Trophoblast cell (in vitro differentiated cells and primary cell): ENCODE measurements around the gene RPS17.

Experiments
- DNase-seq, 2 donors: peaks; one replicate each; pipeline ENCODE4 v3.0.0-alpha.2; 2016
- H2AFZ ChIP-seq: 2 replicates; pipeline ENCODE4 v1.6.1; 2013; ENCODE audit warnings: low read length, moderate library complexity, mild to moderate bottlenecking; ENCODE audit not compliant: insufficient read depth, poor library complexity
- H2AK5ac ChIP-seq: 2 replicates; pipeline ENCODE4 v1.6.1; 2013; ENCODE audit warnings: mild to moderate bottlenecking, low read length
- H2BK120ac ChIP-seq: 2 replicates; pipeline ENCODE4 v1.6.1; 2013; ENCODE audit warnings: low read length, mild to moderate bottlenecking, moderate library complexity; ENCODE audit not compliant: insufficient read depth, poor library complexity
- H2BK12ac ChIP-seq: 2 replicates; pipeline ENCODE4 v1.6.1; 2013; ENCODE audit warnings: mild to moderate bottlenecking, low read length, moderate library complexity
- H2BK5ac ChIP-seq: 2 replicates; pipeline ENCODE4 v1.6.1; 2013; ENCODE audit warnings: low read length, low read depth, moderate library complexity, mild to moderate bottlenecking; ENCODE audit not compliant: poor library complexity
- H3K14ac ChIP-seq: 2 replicates; pipeline ENCODE4 v1.6.1; 2013; ENCODE audit warnings: mild to moderate bottlenecking, low read length
- H3K18ac ChIP-seq: 2 replicates; pipeline ENCODE4 v1.6.1; 2013; ENCODE audit warnings: mild to moderate bottlenecking, low read length
- H3K23ac ChIP-seq: 2 replicates; pipeline ENCODE4 v1.6.1; 2013; ENCODE audit warnings: low read length
- H3K27ac ChIP-seq: 2 replicates; pipeline ENCODE4 v1.5.1; 2013; ENCODE audit warnings: low read depth, mild to moderate bottlenecking, inconsistent platforms, low read length, moderate library complexity
- H3K27me3 ChIP-seq: 2 replicates; pipeline ENCODE4 v1.6.1; 2013; ENCODE audit warnings: inconsistent platforms, mild to moderate bottlenecking, low read length, moderate library complexity; ENCODE audit not compliant: insufficient read depth
- H3K36me3 ChIP-seq, 2 experiments: 1 replicate in 1 of 2; 2 replicates in 1 of 2; pipeline ENCODE4 v1.6.1; 2013; ENCODE audit warnings: low read length in 2 of 2, mild to moderate bottlenecking in 2 of 2, moderate library complexity in 1 of 2; ENCODE audit not compliant: insufficient read depth in 2 of 2, control insufficient read depth in 1 of 2
- H3K4ac ChIP-seq: 2 replicates; pipeline ENCODE4 v1.6.1; 2013; ENCODE audit warnings: low read depth, mild to moderate bottlenecking, low read length, moderate library complexity
- H3K4me1 ChIP-seq, 2 experiments: 1 replicate in 1 of 2; 2 replicates in 1 of 2; pipeline ENCODE4 v1.6.1; 2013; ENCODE audit warnings: low read length in 2 of 2, mild to moderate bottlenecking in 2 of 2, moderate library complexity in 1 of 2; ENCODE audit not compliant: insufficient read depth in 2 of 2, control insufficient read depth in 1 of 2
- H3K4me2 ChIP-seq: 2 replicates; pipeline ENCODE4 v1.6.1; 2013; ENCODE audit warnings: inconsistent platforms, mild to moderate bottlenecking, low read length, moderate library complexity
- H3K4me3 ChIP-seq: 2 replicates; pipeline ENCODE4 v1.5.1; 2013; ENCODE audit warnings: mild to moderate bottlenecking, low read depth, low read length, inconsistent platforms
- H3K79me1 ChIP-seq: one replicate; pipeline ENCODE4 v1.6.1; 2013; ENCODE audit warnings: low read length
- H3K79me2 ChIP-seq: 2 replicates; pipeline ENCODE4 v1.6.1; 2013; ENCODE audit warnings: low read length, mild to moderate bottlenecking; ENCODE audit not compliant: control insufficient read depth, insufficient read depth, poor library complexity
- H3K9ac ChIP-seq: 2 replicates; pipeline ENCODE4 v1.6.1; 2013; ENCODE audit warnings: mild to moderate bottlenecking, low read length
- H3K9me3 ChIP-seq: 2 replicates; pipeline ENCODE4 v1.6.1; 2013; ENCODE audit warnings: low read depth, mild to moderate bottlenecking, control low read depth, inconsistent platforms, low read length; ENCODE audit not compliant: insufficient read depth
- H4K12ac ChIP-seq: 2 replicates; pipeline ENCODE4 v1.6.1; 2013; ENCODE audit warnings: low read depth, mild to moderate bottlenecking, low read length, moderate library complexity
- H4K8ac ChIP-seq: 2 replicates; pipeline ENCODE4 v1.6.1; 2013; ENCODE audit warnings: low read depth, mild to moderate bottlenecking, low read length, moderate library complexity
- H4K91ac ChIP-seq: one replicate; pipeline ENCODE4 v1.6.1; 2013; ENCODE audit warnings: low read depth, mild to moderate bottlenecking, low read length, moderate library complexity
- WGBS: extraction: QIAGEN DNeasy Blood & Tissue Kit; methylation state at CpG from one replicate; pipeline ENCODE4 v1.1.7; 2013; ENCODE audit warnings: missing lambda C conversion rate; ENCODE audit not compliant: insufficient read length, insufficient coverage; ENCODE audit errors: extremely low coverage; 5-methylcytosine and 5-hydroxymethylcytosine counted together

RPS17 gene

DNA sequence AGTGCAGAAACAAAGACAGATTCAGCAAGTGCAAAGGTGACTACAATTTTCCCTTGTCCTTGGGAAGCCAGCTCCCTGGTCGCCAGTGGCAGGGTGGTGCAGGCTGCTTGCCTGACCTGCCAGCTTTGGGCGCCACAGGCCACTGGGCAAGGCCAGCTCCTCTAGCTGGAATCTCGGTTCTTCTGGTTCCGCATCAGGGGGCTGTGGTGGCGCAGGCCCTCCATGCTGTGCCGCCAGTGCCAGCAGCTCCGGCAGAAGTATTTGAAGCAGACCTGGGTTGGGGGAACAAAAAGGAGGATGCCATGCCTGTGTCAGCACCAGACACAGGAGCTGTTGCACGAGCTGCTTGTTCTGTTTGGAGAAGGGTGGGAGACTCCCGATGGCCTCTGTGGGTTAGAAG lies 4.2 kb upstream of the RPS17 start:
- Histone ChIP-seq H3K9me3 (peaks cover 5% of the 10 kb centered on the region), H4K91ac (no peak overlapping the region), H4K12ac (no peak overlapping the region), H2AK5ac (no peak overlapping the region), H3K79me2 (peaks cover 12% of the 10 kb centered on the region), H3K18ac (no peak overlapping the region), H2BK120ac (no peak overlapping the region), H3K23ac (no peak overlapping the region), H3K4me1 (peaks cover 4 to 9% of the 10 kb centered on the region in 2 experiments), H4K8ac (no peak overlapping the region), H3K27ac (no peak overlapping the region), H3K4me3 (no peak overlapping the region), H3K79me1 (peaks cover 14% of the 10 kb centered on the region), H3K36me3 (no peaks in the 10 kb centered on the region), H3K9ac (no peak overlapping the region), H2AFZ (no peak overlapping the region), H3K14ac (no peak overlapping the region), H3K4me2 (no peak overlapping the region), H3K27me3 (no peaks in the 10 kb centered on the region), H3K4ac (no peak overlapping the region), H2BK12ac (no peak overlapping the region), H2BK5ac (no peak overlapping the region)
- no peak for DNase-seq
- WGBS, result no CpG with 5 or more reads among the region's 9 CpGs

DNA sequence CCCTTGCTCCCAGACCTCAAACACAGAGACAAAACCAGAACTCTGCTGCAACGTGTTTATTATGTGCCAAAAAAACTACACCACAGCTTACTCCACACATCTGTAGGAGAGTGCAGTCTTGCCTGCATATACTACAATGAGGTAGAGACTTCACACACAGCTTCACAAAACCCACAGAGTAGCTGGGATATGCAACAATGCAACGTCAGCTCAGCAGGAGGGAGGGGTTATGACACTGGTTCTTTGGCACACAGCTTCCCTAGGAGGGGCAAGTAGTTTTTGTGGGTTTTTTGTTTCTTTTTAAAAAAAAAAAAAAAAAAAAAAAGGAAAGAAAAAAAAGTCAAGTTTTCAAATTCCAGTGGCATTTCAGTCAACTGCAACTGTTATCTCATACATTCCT lies 2.9 kb upstream of the RPS17 start:
- H3K36me3 ChIP-seq, result peaks cover 2 to 8% of the 10 kb centered on the region in 2 experiments
- no peak overlapping the region for H4K91ac ChIP-seq
- no peak overlapping the region for H2BK120ac ChIP-seq
- no peak overlapping the region for H2BK12ac ChIP-seq
- peaks cover 4% of the 10 kb centered on the region in 2 experiments for H3K4me1 ChIP-seq
- no peak overlapping the region for H3K18ac ChIP-seq
- no peak overlapping the region for H3K9ac ChIP-seq
- no peak for DNase-seq
- H3K23ac ChIP-seq, result no peak overlapping the region
- no peak overlapping the region for H2AK5ac ChIP-seq
- no peak overlapping the region for H2AFZ ChIP-seq
- H3K4me3 ChIP-seq, result no peak overlapping the region
- H3K79me2 ChIP-seq, result peaks cover 15% of the 10 kb centered on the region
- no peak overlapping the region for H4K12ac ChIP-seq
- H3K27me3 ChIP-seq, result no peaks in the 10 kb centered on the region
- H2BK5ac ChIP-seq, result no peak overlapping the region
- no peak overlapping the region for H3K4me2 ChIP-seq
- WGBS, result no CpG with 5 or more reads among the region's 2 CpGs
- no peak overlapping the region for H4K8ac ChIP-seq
- H3K14ac ChIP-seq, result no peak overlapping the region
- H3K9me3 ChIP-seq, result peaks cover 5% of the 10 kb centered on the region
- H3K27ac ChIP-seq, result no peak overlapping the region
- peaks cover 14% of the 10 kb centered on the region for H3K79me1 ChIP-seq
- no peak overlapping the region for H3K4ac ChIP-seq

DNA sequence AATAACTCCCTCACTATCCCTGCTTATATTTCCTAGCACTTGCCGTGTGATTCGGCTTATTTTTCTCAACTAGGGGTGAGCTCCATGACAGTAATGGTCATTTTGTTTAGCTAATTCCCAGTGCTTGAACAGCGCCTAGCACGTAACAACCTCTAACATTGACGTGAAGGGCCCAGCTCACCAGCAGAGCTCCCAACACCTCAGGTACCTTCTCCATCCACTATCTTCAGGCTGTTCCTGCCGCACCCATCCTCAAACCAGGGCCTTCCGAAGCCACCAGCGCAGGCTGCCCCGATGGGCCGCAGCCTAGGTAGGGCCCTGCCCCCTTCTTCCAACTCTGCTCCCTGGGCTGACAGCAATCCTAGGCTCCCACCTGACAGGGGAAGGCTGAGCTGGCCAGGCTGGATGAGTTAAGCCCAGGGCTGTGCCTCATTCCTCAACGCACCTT lies 751 bp upstream of the RPS17 start:
- H4K8ac ChIP-seq, result peak overlapping the region; percentile 78
- H2BK5ac ChIP-seq, result peak overlapping the region; percentile 28
- H3K27me3 ChIP-seq, result no peaks in the 10 kb centered on the region
- peak overlapping the region; percentile 79 for H3K18ac ChIP-seq
- H4K12ac ChIP-seq, result peak overlapping the region; percentile 45
- H3K4ac ChIP-seq, result peak overlapping the region; percentile 49
- H2AK5ac ChIP-seq, result peak overlapping the region; percentile 97
- H3K9me3 ChIP-seq, result peaks cover 5% of the 10 kb centered on the region
- H4K91ac ChIP-seq, result peak overlapping the region; percentile 74
- no CpG with 5 or more reads among the region's 11 CpGs for WGBS
- DNase-seq, result no peak
- H3K27ac ChIP-seq, result peak overlapping the region; percentile 40
- H3K9ac ChIP-seq, result peak overlapping the region; percentile 68
- peak overlapping the region; percentile 66 for H3K4me2 ChIP-seq
- H3K4me3 ChIP-seq, result peak overlapping the region; percentile 85
- peak overlapping the region; percentile 68 for H2AFZ ChIP-seq
- H3K14ac ChIP-seq, result peak overlapping the region; percentile 56
- H3K4me1 ChIP-seq, result peaks cover 4 to 7% of the 10 kb centered on the region in 2 experiments
- peaks cover 16 to 30% of the 10 kb centered on the region in 2 experiments for H3K36me3 ChIP-seq
- peaks cover 15% of the 10 kb centered on the region for H3K79me2 ChIP-seq
- H2BK12ac ChIP-seq, result no peak overlapping the region
- H3K23ac ChIP-seq, result no peak overlapping the region
- peak overlapping the region; percentile 34 for H2BK120ac ChIP-seq
- H3K79me1 ChIP-seq, result peaks cover 14% of the 10 kb centered on the region

DNA sequence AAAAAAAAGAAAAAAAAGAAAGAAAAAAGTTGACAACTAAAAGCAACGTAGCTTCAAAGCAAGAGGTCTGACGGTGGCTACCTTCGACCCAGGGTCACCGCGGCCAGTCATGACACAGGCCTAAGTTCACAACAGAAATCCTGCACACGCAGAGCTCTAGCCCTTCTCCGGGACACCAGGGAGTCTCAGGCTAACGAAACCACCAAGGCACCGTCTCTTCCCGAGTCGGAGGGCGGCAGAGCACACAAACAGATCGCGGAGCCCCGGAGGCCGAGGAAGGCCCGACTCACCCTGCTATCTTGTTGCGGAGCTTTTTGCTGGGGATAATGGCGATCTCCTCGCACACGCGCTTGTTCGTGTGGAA lies 584 bp downstream of the RPS17 start:
- Histone ChIP-seq H3K4me3 (peak overlapping the region; percentile 89), H2AK5ac (no peak overlapping the region), H3K18ac (peak overlapping the region; percentile 68), H2BK5ac (peak overlapping the region; percentile 33), H4K91ac (peak overlapping the region; percentile 77), H3K23ac (peak overlapping the region; percentile 5), H3K9me3 (peaks cover 5% of the 10 kb centered on the region), H3K4ac (peak overlapping the region; percentile 98), H4K12ac (no peak overlapping the region), H3K9ac (peak overlapping the region; percentile 99), H3K4me1 (peaks cover 4 to 7% of the 10 kb centered on the region in 2 experiments), H2AFZ (peak overlapping the region; percentile 23), H3K27ac (peak overlapping the region; percentile 58), H3K27me3 (no peaks in the 10 kb centered on the region), H3K4me2 (peak overlapping the region; percentile 72), H2BK12ac (no peak overlapping the region), H3K79me1 (peaks cover 14% of the 10 kb centered on the region), H2BK120ac (peak overlapping the region; percentile 2), H3K36me3 (peaks cover 22 to 35% of the 10 kb centered on the region in 2 experiments), H3K14ac (peak overlapping the region; percentile 13), H3K79me2 (peaks cover 15% of the 10 kb centered on the region), H4K8ac (peak overlapping the region; percentile 85)
- DNase-seq, result peak; percentile 17 to 34
- no CpG with 5 or more reads among the region's 23 CpGs for WGBS
